HepG2 (cell line): ENCODE results near the gene CRY1. TPM values are rescaled to one million over a fixed set of nuclear protein-coding genes. Genes with fewer than 3 reads are reported as not detected.

Experiments used
- ADNP ChIP-seq: sonication (generic); formaldehyde crosslinking; IDR thresholded peaks from 2 replicates; pipeline ENCODE4 v1.4.0; 2020; ENCODE audit warnings: missing genetic modification reagents
- CBX5 ChIP-seq: sonication (generic); formaldehyde crosslinking; IDR thresholded peaks from 2 replicates; pipeline ENCODE4 v1.4.0; 2020; ENCODE audit warnings: missing genetic modification reagents, borderline replicate concordance
- CCAR2 ChIP-seq: fragments of 200-400 bp; formaldehyde crosslinking; optimal IDR thresholded peaks from 2 replicates; pipeline ENCODE3; 2018; ENCODE audit warnings: low read depth, mild to moderate bottlenecking, low read length, moderate library complexity
- CCDC6 ChIP-seq: sonication (generic); formaldehyde crosslinking; IDR thresholded peaks from 2 replicates; pipeline ENCODE4 v1.8.1; 2022; ENCODE audit warnings: mild to moderate bottlenecking, missing genetic modification reagents, moderate library complexity
- FIP1L1 ChIP-seq: fragments of 200-400 bp; formaldehyde crosslinking; IDR thresholded peaks from 2 replicates; pipeline ENCODE4 v1.6.1; 2018; ENCODE audit warnings: low read depth, mild to moderate bottlenecking, low read length, moderate library complexity, borderline replicate concordance; ENCODE audit not compliant: insufficient read depth
- FOXJ3 ChIP-seq: sonication (generic); formaldehyde crosslinking; IDR thresholded peaks from 2 replicates; pipeline ENCODE4 v1.4.0; 2020; ENCODE audit warnings: missing genetic modification reagents, mild to moderate bottlenecking, borderline replicate concordance
- GPBP1L1 ChIP-seq: sonication (generic); formaldehyde crosslinking; IDR thresholded peaks from 2 replicates; pipeline ENCODE4 v1.5.0; 2020; ENCODE audit warnings: mild to moderate bottlenecking, missing genetic modification reagents
- KLF9 ChIP-seq: IDR thresholded peaks from 2 replicates; pipeline ENCODE4 v1.6.1; 2016; ENCODE audit warnings: low read depth
- MATR3 ChIP-seq: sonication (generic); formaldehyde crosslinking; IDR thresholded peaks from 2 replicates; pipeline ENCODE4 v1.4.0; 2020; ENCODE audit warnings: missing genetic modification reagents
- MED1 ChIP-seq: sonication (generic); formaldehyde crosslinking; IDR thresholded peaks from 2 replicates; pipeline ENCODE4 v1.4.0; 2020; ENCODE audit warnings: missing genetic modification reagents
- MLXIP ChIP-seq: sonication (generic); formaldehyde crosslinking; IDR thresholded peaks from 2 replicates; pipeline ENCODE4 v1.9.0; 2021; ENCODE audit warnings: missing genetic modification reagents, borderline replicate concordance
- NFRKB ChIP-seq: fragments of 450-650 bp; IDR thresholded peaks from 2 replicates; pipeline ENCODE4 v1.6.1; 2017
- PTBP1 ChIP-seq: fragments of 200-400 bp; formaldehyde crosslinking; IDR thresholded peaks from 2 replicates; pipeline ENCODE4 v1.6.1; 2018; ENCODE audit warnings: low read length, low read depth; ENCODE audit not compliant: poor library complexity, severe bottlenecking
- RORA ChIP-seq: sonication (generic); formaldehyde crosslinking; IDR thresholded peaks from 2 replicates; pipeline ENCODE4 v1.5.0; 2020; ENCODE audit warnings: mild to moderate bottlenecking, missing genetic modification reagents, moderate library complexity
- SIX4 ChIP-seq: sonication (generic); formaldehyde crosslinking; IDR thresholded peaks from 2 replicates; pipeline ENCODE4 v1.4.0; 2020; ENCODE audit warnings: missing genetic modification reagents
- SP5 ChIP-seq: IDR thresholded peaks from 2 replicates; pipeline ENCODE4 v1.6.1; 2016; ENCODE audit warnings: low read depth, borderline replicate concordance
- TOPORS ChIP-seq: sonication (generic); formaldehyde crosslinking; IDR thresholded peaks from 2 replicates; pipeline ENCODE4 v1.8.0; 2023; ENCODE audit warnings: mild to moderate bottlenecking, missing genetic modification reagents
- ZBTB1 ChIP-seq: sonication (generic); formaldehyde crosslinking; IDR thresholded peaks from 2 replicates; pipeline ENCODE4 v1.4.0; 2020; ENCODE audit warnings: missing genetic modification reagents, borderline replicate concordance
- ZEB1 ChIP-seq: IDR thresholded peaks from 2 replicates; pipeline ENCODE4 v1.6.1; 2012; ENCODE audit warnings: mild to moderate bottlenecking, low read depth, inconsistent platforms; ENCODE audit not compliant: insufficient replicate concordance
- ZNF121 ChIP-seq: sonication (generic); formaldehyde crosslinking; IDR thresholded peaks from 2 replicates; pipeline ENCODE4 v1.5.0; 2020; ENCODE audit warnings: mild to moderate bottlenecking, missing genetic modification reagents
- ZNF225 ChIP-seq: sonication (generic); formaldehyde crosslinking; IDR thresholded peaks from 2 replicates; pipeline ENCODE4 v1.4.0; 2020; ENCODE audit warnings: mild to moderate bottlenecking, missing genetic modification reagents
- ZNF460 ChIP-seq: sonication (generic); formaldehyde crosslinking; IDR thresholded peaks from 2 replicates; pipeline ENCODE4 v1.5.1; 2020; ENCODE audit warnings: missing genetic modification reagents, mild to moderate bottlenecking, borderline replicate concordance
- ZNF530 ChIP-seq: sonication (generic); formaldehyde crosslinking; IDR thresholded peaks from 2 replicates; pipeline ENCODE4 v1.5.0; 2020; ENCODE audit warnings: low read depth, mild to moderate bottlenecking, missing genetic modification reagents
- ZNF652 ChIP-seq: IDR thresholded peaks from 2 replicates; pipeline ENCODE4 v1.6.1; 2016; ENCODE audit warnings: low read depth, borderline replicate concordance
- ZNF878 ChIP-seq: sonication (generic); formaldehyde crosslinking; IDR thresholded peaks from 2 replicates; pipeline ENCODE4 v1.8.1; 2023; ENCODE audit warnings: mild to moderate bottlenecking, missing genetic modification reagents, moderate library complexity
- polyA plus RNA-seq, 8 experiments: library from polyadenylated mRNA; depleted of rRNA in 3 of 8; stranded (reverse) in 7 of 8; unstranded in 1 of 8; fragments of >200 nt; fragmentation: Illumina TruSeq in 4 of 8; extraction: Trizol in 4 of 8; gene quantifications; 2 replicates each; pipeline versions ENCODE4 v1.2.1 to v1.2.3, GENCODE V29; 2011 to 2016; ENCODE audit warnings: low read depth in 4 of 8, missing spikeins in 1 of 8, mixed read lengths in 1 of 8; ENCODE audit not compliant: insufficient read depth in 1 of 8
- total RNA-seq, 5 experiments: library from RNA; depleted of rRNA; stranded (reverse); fragments of >200 nt; fragmentation: Illumina TruSeq; extraction: Trizol; gene quantifications; 2 replicates each; pipeline ENCODE4 v1.2.3, GENCODE V29; 2016; ENCODE audit warnings: low read depth in 1 of 5
- TF ChIP-seq, protein P1 (sequence below): sonication (generic); formaldehyde crosslinking; IDR thresholded peaks from 2 replicates; pipeline ENCODE4 v1.8.0; 2022; ENCODE audit warnings: missing genetic modification reagents, low read depth, mild to moderate bottlenecking, borderline replicate concordance
- TF ChIP-seq, protein P2 (sequence below): sonication (generic); formaldehyde crosslinking; IDR thresholded peaks from 2 replicates; pipeline ENCODE4 v1.5.0; 2020; ENCODE audit warnings: mild to moderate bottlenecking, low read depth, missing genetic modification reagents, borderline replicate concordance

CRY1 gene
- total and polyA plus RNA-seq, 2 of the 13 experiments (the other 11 are each of a cell fraction or from before 2014, with no cell fraction given): 11.4 to 13.9 TPM

DNA sequence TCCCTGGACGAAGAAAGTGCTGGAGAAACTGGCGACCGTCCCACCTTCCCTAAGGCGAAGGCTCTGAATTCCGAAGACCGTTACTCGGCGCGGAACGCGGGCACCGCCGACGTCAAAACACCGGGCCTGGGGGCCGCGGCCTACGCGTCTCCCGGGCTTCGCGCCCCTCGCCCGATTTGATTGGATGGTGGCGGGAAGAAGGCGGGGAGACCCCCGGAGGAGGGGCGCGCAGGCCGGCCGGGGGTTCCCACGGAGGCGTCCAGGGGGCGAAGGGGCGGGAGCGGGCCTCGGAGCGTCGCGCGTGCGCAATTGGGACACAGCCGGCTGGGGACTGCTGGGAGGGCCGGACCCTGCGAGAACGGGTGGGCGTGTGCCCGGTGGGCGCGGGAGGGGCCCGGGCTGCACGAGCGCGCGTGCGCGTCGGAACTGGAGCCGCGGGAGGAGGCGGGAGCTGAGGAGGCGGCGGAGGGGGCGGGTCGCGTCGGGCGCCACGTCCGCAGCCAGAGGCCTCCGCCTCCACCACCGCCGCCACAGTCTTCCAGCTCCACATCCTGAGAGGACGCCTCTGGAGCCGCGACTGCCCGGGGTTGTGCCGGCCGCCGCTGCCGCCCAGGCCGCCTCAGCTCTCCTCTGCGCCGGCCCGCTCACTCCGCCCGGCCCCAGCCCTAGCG is 137.8 kb downstream of the CRY1 start, which contains the start of gene TMEM263 (continued):
- TF ChIP-seq CCDC6 (CRISPR knock-in tag) (peak; percentile 79), MED1 (CRISPR knock-in tag) (peak; percentile 37; the same call in 1 of the 2 replicates), MLXIP (peak; percentile 47; the same call in 1 of the 2 replicates), MATR3 (no peak), SP5 (no peak; the same call in 1 of the 2 replicates), ADNP (CRISPR knock-in tag) (no peak), SIX4 (CRISPR knock-in tag) (no peak), ZNF652 (CRISPR knock-in tag) (no peak), FIP1L1 (no peak), KLF9 (CRISPR knock-in tag) (no peak), ZNF530 (0 out of 2 replicates have a peak, but pooled peaks have one; percentile 19), ZNF121 (CRISPR knock-in tag) (0 out of 2 replicates have a peak, but pooled peaks have one; percentile 0), ZEB1 (peak; percentile 32), CCAR2 (no peak), ZNF460 (no peak), CBX5 (CRISPR knock-in tag) (no peak), PTBP1 (no peak), ZBTB1 (CRISPR knock-in tag) (no peak), GPBP1L1 (CRISPR knock-in tag) (no peak), ZNF225 (CRISPR knock-in tag) (no peak; the same call in 1 of the 2 replicates), FOXJ3 (CRISPR knock-in tag) (no peak), NFRKB (no peak), TOPORS (peak; percentile 60; the same call in 1 of the 2 replicates), RORA (CRISPR knock-in tag) (no peak), ZNF878 (no peak; the same call in 1 of the 2 replicates)
- TF ChIP-seq, protein P1, sequence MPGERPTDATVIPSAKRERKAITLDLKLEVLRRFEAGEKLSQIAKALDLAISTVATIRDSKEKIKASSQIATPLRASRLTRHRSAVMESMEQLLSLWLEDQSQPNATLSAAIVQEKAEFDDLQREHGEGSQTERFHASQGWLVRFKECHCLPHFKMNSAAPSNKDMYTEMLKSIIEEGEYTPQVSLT (CRISPR knock-in tag): no peak; the same call in 1 of the 2 replicates
- TF ChIP-seq, protein P2, sequence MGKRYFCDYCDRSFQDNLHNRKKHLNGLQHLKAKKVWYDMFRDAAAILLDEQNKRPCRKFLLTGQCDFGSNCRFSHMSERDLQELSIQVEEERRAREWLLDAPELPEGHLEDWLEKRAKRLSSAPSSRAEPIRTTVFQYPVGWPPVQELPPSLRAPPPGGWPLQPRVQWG (CRISPR knock-in tag): no peak
